HEK293T (cell line): ENCODE data around the gene COL4A6.

Experiments used
- ARNT ChIP-seq: fragments of 450-650 bp; IDR thresholded peaks from 2 replicates; pipeline ENCODE4 v1.6.1; 2017; ENCODE audit warnings: mild to moderate bottlenecking
- BHLHE40 ChIP-seq: fragments of 450-650 bp; IDR thresholded peaks from 2 replicates; pipeline ENCODE4 v1.6.1; 2016; ENCODE audit warnings: mild to moderate bottlenecking, moderate library complexity, borderline replicate concordance
- CTBP1 ChIP-seq: fragments of 450-650 bp; IDR thresholded peaks from 2 replicates; pipeline ENCODE4 v1.6.1; 2016; ENCODE audit warnings: borderline replicate concordance
- FOXA1 ChIP-seq: fragments of 450-650 bp; IDR thresholded peaks from 2 replicates; pipeline ENCODE4 v1.6.1; 2016; ENCODE audit warnings: mild to moderate bottlenecking
- FOXK2 ChIP-seq: fragments of 450-650 bp; IDR thresholded peaks from 2 replicates; pipeline ENCODE4 v1.6.1; 2016; ENCODE audit warnings: mild to moderate bottlenecking
- FOXM1 ChIP-seq: fragments of 450-650 bp; IDR thresholded peaks from 2 replicates; pipeline ENCODE4 v1.6.1; 2017; ENCODE audit warnings: mild to moderate bottlenecking, borderline replicate concordance
- HDGF ChIP-seq: fragments of 450-650 bp; IDR thresholded peaks from 2 replicates; pipeline ENCODE4 v1.6.1; 2017; ENCODE audit warnings: antibody characterized with exemption, borderline replicate concordance
- LEF1 ChIP-seq: fragments of 450-650 bp; IDR thresholded peaks from 2 replicates; pipeline ENCODE4 v1.6.1; 2017; ENCODE audit warnings: mild to moderate bottlenecking, borderline replicate concordance
- NFRKB ChIP-seq: fragments of 450-650 bp; IDR thresholded peaks from 2 replicates; pipeline ENCODE4 v1.6.1; 2016; ENCODE audit warnings: mild to moderate bottlenecking, moderate library complexity
- PKNOX1 ChIP-seq: fragments of 450-650 bp; IDR thresholded peaks from 2 replicates; pipeline ENCODE4 v1.6.1; 2016
- SP1 ChIP-seq: fragments of 450-650 bp; IDR thresholded peaks from 2 replicates; pipeline ENCODE4 v1.6.1; 2017
- SUZ12 ChIP-seq: fragments of 450-650 bp; IDR thresholded peaks from 2 replicates; pipeline ENCODE4 v1.6.1; 2016; ENCODE audit warnings: mild to moderate bottlenecking
- TARDBP ChIP-seq: fragments of 450-650 bp; IDR thresholded peaks from 2 replicates; pipeline ENCODE4 v1.6.1; 2016
- ZNF384 ChIP-seq: fragments of 450-650 bp; IDR thresholded peaks from 2 replicates; pipeline ENCODE4 v1.6.1; 2016

GRCh38 chrX:108211301-108211700 is 226.9 kb downstream of the COL4A6 start:
- no peak for TF ChIP-seq ZNF384
- TF ChIP-seq BHLHE40: no peak
- TF ChIP-seq NFRKB: no peak
- no peak for TF ChIP-seq TARDBP
- TF ChIP-seq SUZ12: no peak
- TF ChIP-seq PKNOX1: no peak
- TF ChIP-seq HDGF: no peak
- no peak for TF ChIP-seq LEF1
- no peak for TF ChIP-seq FOXK2
- no peak for TF ChIP-seq CTBP1
- no peak for TF ChIP-seq SP1
- no peak for TF ChIP-seq FOXM1
- TF ChIP-seq ARNT: no peak
- TF ChIP-seq FOXA1: no peak
